GM18868 (cell line): ENCODE results near the gene RDH12.
A peak's percentile ranks its signal among the peaks of the same experiment; 100 is the strongest.
"Not testable (repeated sequence)": the region's sequence is repeated elsewhere in the genome, so short reads cannot be mapped to it uniquely, and the experiment has no call there.

ENCODE experiments used
- ATAC-seq: cut with Tn5 transposase; IDR thresholded peaks from one replicate; pipeline ENCODE4 v1.9.1; 2021; ENCODE audit warnings: mild to moderate bottlenecking, moderate library complexity; ENCODE audit not compliant: unreplicated experiment

Gene RDH12

GRCh38 chr14:67701492-67701891, at the start of gene RDH12:
RDH12 (plus strand) TSS chr14:67701886; CDS start chr14:67722643, 20,757 bp downstream.
- not testable (repeated sequence) for ATAC-seq

GRCh38 chr14:67652189-67652588, 49.5 kb upstream of the RDH12 start:
- ATAC-seq = no peak

- ATAC-seq = no peak
Observed at GRCh38 chr14:67653651-67654280, 47.9 kb upstream of the RDH12 start.

- ATAC-seq = no peak
Observed at GRCh38 chr14:67663633-67664032, 38.1 kb upstream of the RDH12 start.

- no peak for ATAC-seq
Observed at GRCh38 chr14:67665868-67666267, 35.8 kb upstream of the RDH12 start.

- peak; percentile 60 for ATAC-seq
Observed at GRCh38 chr14:67666750-67667449, 34.8 kb upstream of the RDH12 start.

GRCh38 chr14:67668559-67668958, 33.1 kb upstream of the RDH12 start:
- ATAC-seq = peak; percentile 50

- no peak for ATAC-seq
Observed at GRCh38 chr14:67673451-67673850, 28.2 kb upstream of the RDH12 start.

GRCh38 chr14:67674139-67674479, 27.6 kb upstream of the RDH12 start:
- ATAC-seq = peak; percentile 45

GRCh38 chr14:67674480-67675218, 27.0 kb upstream of the RDH12 start, which contains the start of gene VTI1B:
VTI1B (minus strand) TSS chr14:67674632; CDS start chr14:67674489, 143 bp downstream.
- peak; percentile 92 for ATAC-seq

- no peak for ATAC-seq
Observed at GRCh38 chr14:67675219-67675582, 26.5 kb upstream of the RDH12 start.

GRCh38 chr14:67679006-67679405, 22.7 kb upstream of the RDH12 start:
- ATAC-seq = no peak

- peak; percentile 99 for ATAC-seq
Observed at GRCh38 chr14:67680121-67680602, 21.5 kb upstream of the RDH12 start.

GRCh38 chr14:67680941-67681340, 20.7 kb upstream of the RDH12 start:
- no peak for ATAC-seq

- no peak for ATAC-seq
Observed at GRCh38 chr14:67683842-67684241, 17.8 kb upstream of the RDH12 start.

- no peak for ATAC-seq
Observed at GRCh38 chr14:67690011-67690410, 11.7 kb upstream of the RDH12 start.

- peak; percentile 93 for ATAC-seq
Observed at GRCh38 chr14:67694791-67695393, 6.8 kb upstream of the RDH12 start.

- peak; percentile 86 for ATAC-seq
Observed at GRCh38 chr14:67695394-67695949, 6.2 kb upstream of the RDH12 start, which contains the start of gene RDH11. RDH11 (minus strand) TSS chr14:67695764; CDS start chr14:67695703, 61 bp downstream.

- ATAC-seq = no peak
Observed at GRCh38 chr14:67697006-67697405, 4.7 kb upstream of the RDH12 start.

- ATAC-seq = no peak
Observed at GRCh38 chr14:67698179-67698578, 3.5 kb upstream of the RDH12 start.

- ATAC-seq = no peak
Observed at GRCh38 chr14:67703997-67704396, 2.3 kb downstream of the RDH12 start.
